Adipocyte (in vitro differentiated cells): Measurements from ENCODE around the gene MSI2.

Experiments used
- DNase-seq: peaks from one replicate; pipeline ENCODE4 v3.0.0-alpha.2; 2015; ENCODE audit warnings: low read depth
- H3K27me3 ChIP-seq: replicated peaks from 2 replicates; pipeline ENCODE4 v1.7.0; 2013; ENCODE audit warnings: mild to moderate bottlenecking, low read length, moderate library complexity; ENCODE audit not compliant: control insufficient read depth, insufficient read depth
- H3K36me3 ChIP-seq: 2 replicates; pipeline ENCODE4 v1.7.0; 2013; ENCODE audit warnings: low read length, mild to moderate bottlenecking, moderate library complexity; ENCODE audit not compliant: control insufficient read depth, insufficient read depth, severe bottlenecking
- H3K4me1 ChIP-seq: 2 replicates; pipeline ENCODE4 v1.7.0; 2013; ENCODE audit warnings: mild to moderate bottlenecking, low read length, moderate library complexity; ENCODE audit not compliant: control insufficient read depth, insufficient read depth
- H3K4me3 ChIP-seq: 2 replicates; pipeline ENCODE4 v1.7.0; 2013; ENCODE audit warnings: mild to moderate bottlenecking, low read length, moderate library complexity
- H3K9ac ChIP-seq: 2 replicates; pipeline ENCODE4 v1.7.0; 2013; ENCODE audit warnings: mild to moderate bottlenecking, low read length, moderate library complexity
- H3K9me3 ChIP-seq: 2 replicates; pipeline ENCODE4 v1.7.0; 2013; ENCODE audit warnings: mild to moderate bottlenecking, low read length, moderate library complexity; ENCODE audit not compliant: control insufficient read depth

The MSI2 gene

GRCh38 chr17:57685499-57686132 lies 429.3 kb downstream of the MSI2 start:
- Histone ChIP-seq H3K9me3 (no peaks in the 10 kb centered on the region), H3K4me1 (no peaks in the 10 kb centered on the region), H3K27me3 (no peaks in the 10 kb centered on the region), H3K4me3 (no peak overlapping the region), H3K9ac (no peak overlapping the region), H3K36me3 (no peaks in the 10 kb centered on the region)
- no peak for DNase-seq

DNA sequence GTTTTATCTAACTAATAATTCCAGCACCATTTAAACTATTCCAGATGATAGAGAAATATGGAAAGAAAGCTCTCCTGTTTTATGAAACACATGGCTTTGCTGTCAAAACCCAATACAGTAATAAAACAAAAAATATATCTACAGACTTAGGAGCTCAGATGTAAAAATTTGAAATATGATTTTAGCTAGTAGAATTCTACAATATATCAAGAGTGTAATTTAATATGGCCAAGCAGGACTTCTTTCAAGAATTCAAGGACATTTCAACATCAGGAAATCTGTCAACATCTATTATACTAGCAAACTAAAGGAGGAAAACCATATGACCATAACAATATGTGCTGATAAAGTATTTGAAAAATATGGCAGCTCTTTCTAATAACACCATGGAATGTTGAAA lies 431.3 kb downstream of the MSI2 start:
- no peak overlapping the region for H3K4me3 ChIP-seq
- H3K4me1 ChIP-seq = no peaks in the 10 kb centered on the region
- no peaks in the 10 kb centered on the region for H3K27me3 ChIP-seq
- no peaks in the 10 kb centered on the region for H3K36me3 ChIP-seq
- H3K9me3 ChIP-seq = no peaks in the 10 kb centered on the region
- DNase-seq = peak; percentile 92
- H3K9ac ChIP-seq = no peak overlapping the region

DNA sequence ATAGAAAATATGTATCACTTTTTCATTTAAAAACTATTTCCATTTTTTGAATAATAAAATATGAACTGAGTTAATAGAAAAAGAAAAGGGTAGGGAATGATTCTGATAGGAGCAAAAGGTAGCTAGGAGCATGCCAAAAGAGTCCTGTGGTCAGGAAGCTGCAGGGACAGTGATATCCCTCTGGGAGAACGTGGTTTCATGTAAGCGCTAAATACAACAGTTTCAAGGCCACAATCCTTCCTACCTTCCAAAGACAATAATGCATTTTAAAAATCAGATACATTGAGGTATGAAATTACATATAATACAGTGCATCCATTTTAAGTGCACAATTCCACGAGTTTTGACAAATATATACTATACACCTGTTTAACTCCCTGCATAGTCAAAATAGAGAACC lies 432.9 kb downstream of the MSI2 start:
- H3K27me3 ChIP-seq = no peaks in the 10 kb centered on the region
- no peaks in the 10 kb centered on the region for H3K4me1 ChIP-seq
- H3K9me3 ChIP-seq = no peaks in the 10 kb centered on the region
- H3K36me3 ChIP-seq = no peaks in the 10 kb centered on the region
- no peak overlapping the region for H3K9ac ChIP-seq
- DNase-seq = no peak
- H3K4me3 ChIP-seq = no peak overlapping the region

DNA sequence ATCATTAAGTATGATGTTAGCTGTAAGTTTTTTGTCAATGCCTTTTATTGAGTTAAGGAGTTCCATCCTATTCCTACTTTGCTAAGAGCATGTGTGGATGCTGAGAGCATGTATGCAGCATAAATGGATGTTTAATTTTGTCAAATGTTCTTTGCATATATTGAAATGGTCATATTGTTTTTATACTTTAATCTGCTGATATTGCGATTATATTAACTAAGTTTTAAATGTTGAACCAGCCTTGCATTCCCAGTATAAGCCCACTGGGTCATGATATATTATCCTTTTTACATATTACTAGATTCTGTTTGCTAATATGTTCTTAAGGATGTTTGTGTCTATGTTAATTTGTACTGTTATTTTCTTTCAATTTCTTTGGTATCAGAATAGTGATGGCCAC lies 435.6 kb downstream of the MSI2 start:
- Histone ChIP-seq H3K4me1 (no peaks in the 10 kb centered on the region), H3K36me3 (no peaks in the 10 kb centered on the region), H3K27me3 (peaks cover 10% of the 10 kb centered on the region), H3K9me3 (peaks cover 10% of the 10 kb centered on the region), H3K4me3 (no peak overlapping the region), H3K9ac (no peak overlapping the region)
- no peak for DNase-seq

- no peak for DNase-seq
- Histone ChIP-seq H3K36me3 (no peaks in the 10 kb centered on the region), H3K4me1 (no peaks in the 10 kb centered on the region), H3K9ac (no peak overlapping the region), H3K27me3 (peaks cover 19% of the 10 kb centered on the region), H3K9me3 (peaks cover 10% of the 10 kb centered on the region), H3K4me3 (no peak overlapping the region)
Observed at GRCh38 chr17:57692770-57693169, 436.4 kb downstream of the MSI2 start.

GRCh38 chr17:57694051-57694450 lies 437.7 kb downstream of the MSI2 start:
- no peak for DNase-seq
- peaks cover 10% of the 10 kb centered on the region for H3K9me3 ChIP-seq
- H3K36me3 ChIP-seq = no peaks in the 10 kb centered on the region
- H3K4me1 ChIP-seq = no peaks in the 10 kb centered on the region
- no peak overlapping the region for H3K4me3 ChIP-seq
- peaks cover 29% of the 10 kb centered on the region for H3K27me3 ChIP-seq
- H3K9ac ChIP-seq = no peak overlapping the region

DNA sequence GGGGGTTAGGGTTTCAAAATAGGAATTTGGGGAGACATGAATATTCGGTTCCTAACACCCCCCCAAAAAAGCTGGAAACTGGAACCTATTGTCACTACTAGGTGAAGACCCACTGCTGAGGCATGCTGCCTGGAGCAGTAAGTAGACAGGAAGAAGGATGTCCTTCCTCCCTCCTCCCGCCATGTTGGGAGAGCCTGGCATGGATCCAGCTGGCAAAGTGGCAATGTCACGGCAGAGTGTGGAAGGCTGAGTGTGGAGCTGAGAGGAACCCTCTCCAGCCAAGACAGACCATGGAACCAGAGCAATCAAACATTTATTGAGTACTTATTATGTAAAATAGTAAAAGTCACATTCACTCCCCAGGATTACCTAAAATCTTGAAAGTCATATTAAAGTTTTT lies 439.7 kb downstream of the MSI2 start:
- no peaks in the 10 kb centered on the region for H3K4me1 ChIP-seq
- DNase-seq = no peak
- H3K9me3 ChIP-seq = peaks cover 10% of the 10 kb centered on the region
- no peaks in the 10 kb centered on the region for H3K36me3 ChIP-seq
- no peak overlapping the region for H3K9ac ChIP-seq
- peaks cover 48% of the 10 kb centered on the region for H3K27me3 ChIP-seq
- no peak overlapping the region for H3K4me3 ChIP-seq

- Histone ChIP-seq H3K27me3 (peaks cover 52% of the 10 kb centered on the region), H3K36me3 (no peaks in the 10 kb centered on the region), H3K4me3 (no peak overlapping the region), H3K9me3 (peaks cover 10% of the 10 kb centered on the region), H3K4me1 (no peaks in the 10 kb centered on the region), H3K9ac (no peak overlapping the region)
- no peak for DNase-seq
Observed at GRCh38 chr17:57697197-57697596, 440.9 kb downstream of the MSI2 start.

GRCh38 chr17:57697891-57698711 lies 441.8 kb downstream of the MSI2 start:
- Histone ChIP-seq H3K36me3 (no peaks in the 10 kb centered on the region), H3K9me3 (peaks cover 10% of the 10 kb centered on the region), H3K4me3 (no peak overlapping the region), H3K27me3 (peaks cover 52% of the 10 kb centered on the region), H3K4me1 (no peaks in the 10 kb centered on the region), H3K9ac (no peak overlapping the region)
- no peak for DNase-seq

GRCh38 chr17:57699751-57700219 lies 443.5 kb downstream of the MSI2 start:
- no peak for DNase-seq
- peaks cover 52% of the 10 kb centered on the region for H3K27me3 ChIP-seq
- H3K9ac ChIP-seq = no peak overlapping the region

GRCh38 chr17:57701124-57701523 lies 444.8 kb downstream of the MSI2 start:
- H3K36me3 ChIP-seq = no peaks in the 10 kb centered on the region

More at GRCh38 chr17:57699751-57700219, 443.5 kb downstream of the MSI2 start:
- peaks cover 10% of the 10 kb centered on the region for H3K9me3 ChIP-seq
- H3K4me3 ChIP-seq = no peak overlapping the region
- no peaks in the 10 kb centered on the region for H3K36me3 ChIP-seq
- no peaks in the 10 kb centered on the region for H3K4me1 ChIP-seq

More at GRCh38 chr17:57701124-57701523, 444.8 kb downstream of the MSI2 start:
- no peak overlapping the region for H3K9ac ChIP-seq
- H3K4me3 ChIP-seq = no peak overlapping the region
- H3K4me1 ChIP-seq = no peaks in the 10 kb centered on the region
- H3K27me3 ChIP-seq = peaks cover 51% of the 10 kb centered on the region
- peaks cover under 1% of the 10 kb centered on the region for H3K9me3 ChIP-seq
- DNase-seq = no peak
